A549 (cell line): ENCODE measurements around the gene TCF4.

Experiments
- CTCF ChIP-seq: fragments of >200 bp; sonication (Bioruptor Twin); formaldehyde crosslinking; IDR thresholded peaks from 3 replicates; pipeline ENCODE4 v1.5.1; 2016
- EHMT2 ChIP-seq: fragments of 200-600 bp; sonication (generic); IDR thresholded peaks from 2 replicates; pipeline ENCODE4 v1.6.1; 2016; ENCODE audit warnings: antibody characterized with exemption, low read depth, mild to moderate bottlenecking, moderate library complexity
- MAFK ChIP-seq: fragments of 450-650 bp; IDR thresholded peaks from 2 replicates; pipeline ENCODE4 v1.6.1; 2014; ENCODE audit not compliant: partially characterized antibody
- MAX ChIP-seq: IDR thresholded peaks from 2 replicates; pipeline ENCODE4 v1.6.1; 2012
- MAZ ChIP-seq: fragments of 150-350 bp; IDR thresholded peaks from 2 replicates; pipeline ENCODE4 v1.6.1; 2014; ENCODE audit warnings: antibody characterized with exemption, low read depth, low read length, borderline replicate concordance
- POLR2A ChIP-seq: IDR thresholded peaks from 2 replicates; pipeline ENCODE4 v1.6.1; 2012; ENCODE audit warnings: mild to moderate bottlenecking, low read length

- TF ChIP-seq POLR2A (no peak), EHMT2 (no peak), MAFK (no peak), CTCF (no peak), MAX (no peak), MAZ (no peak)
Measured at GRCh38 chr18:55296115-55296514, 291.9 kb downstream of the TCF4 start.
